Fibroblast of the aortic adventitia (primary cell): Measurements from ENCODE around the gene IQGAP3. TPM values are rescaled to one million over a fixed set of nuclear protein-coding genes. Genes with fewer than 3 reads are reported as not detected.
"Not testable (repeated sequence)": the region's sequence is repeated elsewhere in the genome, so short reads cannot be mapped to it uniquely, and the experiment has no call there.

ENCODE experiments used
- DNase-seq: peaks from one replicate; pipeline ENCODE4 v3.0.0-alpha.2; 2010; ENCODE audit warnings: low read depth
- H3K4me3 ChIP-seq: 2 replicates; pipeline ENCODE4 v1.5.1; 2011; ENCODE audit warnings: low read depth, mild to moderate bottlenecking, control low read depth, low read length, moderate library complexity
- CTCF ChIP-seq: IDR thresholded peaks from 2 replicates; pipeline ENCODE4 v1.5.1; 2011; ENCODE audit warnings: mild to moderate bottlenecking, low read length, control low read depth, inconsistent platforms; ENCODE audit not compliant: insufficient read depth
- total RNA-seq: library from RNA; depleted of rRNA; stranded (reverse); fragments of >200 nt; gene quantifications from 2 replicates; pipeline ENCODE4 v1.2.3, GENCODE V29; 2012; ENCODE audit warnings: low replicate concordance

The IQGAP3 gene
- total RNA-seq, 1 donor, result 28.7 TPM

GRCh38 chr1:156556354-156556753 is 16.0 kb downstream of the IQGAP3 start:
- no peak for TF ChIP-seq CTCF
- H3K4me3 ChIP-seq, result no peak overlapping the region
- DNase-seq, result no peak

- DNase-seq, result no peak
- H3K4me3 ChIP-seq, result no peak overlapping the region
- no peak for TF ChIP-seq CTCF
These were observed 16.6 kb downstream of the IQGAP3 start for GRCh38 chr1:156555715-156556114.

GRCh38 chr1:156554971-156555370 is 17.4 kb downstream of the IQGAP3 start:
- no peak overlapping the region for H3K4me3 ChIP-seq
- no peak for TF ChIP-seq CTCF
- no peak for DNase-seq

- TF ChIP-seq CTCF, result no peak
- H3K4me3 ChIP-seq, result no peak overlapping the region
- no peak for DNase-seq
These were observed 18.4 kb downstream of the IQGAP3 start for GRCh38 chr1:156553860-156554485.

- not testable (repeated sequence) for H3K4me3 ChIP-seq, DNase-seq
These were observed 19.4 kb downstream of the IQGAP3 start for GRCh38 chr1:156552937-156553336.

- H3K4me3 ChIP-seq, result no peak overlapping the region
- no peak for DNase-seq
- TF ChIP-seq CTCF, result no peak
These were observed 19.8 kb downstream of the IQGAP3 start for GRCh38 chr1:156552518-156552917.

GRCh38 chr1:156551869-156552268 is 20.5 kb downstream of the IQGAP3 start:
- DNase-seq, result no peak
- no peak for TF ChIP-seq CTCF
- H3K4me3 ChIP-seq, result no peak overlapping the region
